NCI-H1694 treated with DMSO at 0.1 percent for 48 hours (cell line): Measurements from ENCODE around the gene VRK3.
"Not testable (repeated sequence)": the region's sequence is repeated elsewhere in the genome, so short reads cannot be mapped to it uniquely, and the experiment has no call there.

Source experiments
- DNase-seq: peaks from one replicate; lab custom pipeline; 2025; lab: John Stamatoyannopoulos, UW

Gene VRK3

GRCh38 chr19:49987159-49987698 is 37.9 kb downstream of the VRK3 start:
- no peak for DNase-seq

- DNase-seq = no peak
Measured at GRCh38 chr19:49986354-49986753, 38.8 kb downstream of the VRK3 start.

GRCh38 chr19:49985871-49986270 is 39.3 kb downstream of the VRK3 start:
- DNase-seq = no peak

GRCh38 chr19:49984491-49984890 is 40.7 kb downstream of the VRK3 start:
- DNase-seq = no peak

- DNase-seq = peak; percentile 54
Measured at GRCh38 chr19:49983645-49984229, 41.4 kb downstream of the VRK3 start.

GRCh38 chr19:49981603-49982593 is 43.3 kb downstream of the VRK3 start:
- DNase-seq = no peak

- DNase-seq = no peak
Measured at GRCh38 chr19:49978324-49978723, 46.8 kb downstream of the VRK3 start.

- DNase-seq = no peak
Measured at GRCh38 chr19:49977881-49978280, 47.3 kb downstream of the VRK3 start.

GRCh38 chr19:49977076-49977475 is 48.1 kb downstream of the VRK3 start:
- DNase-seq = no peak

GRCh38 chr19:49976496-49976895 is 48.7 kb downstream of the VRK3 start:
- no peak for DNase-seq

GRCh38 chr19:49975051-49975450 is 50.1 kb downstream of the VRK3 start:
- DNase-seq = no peak

GRCh38 chr19:49973987-49974386 is 51.2 kb downstream of the VRK3 start:
- DNase-seq = no peak

- DNase-seq = no peak
Measured at GRCh38 chr19:49972841-49973240, 52.3 kb downstream of the VRK3 start.

- no peak for DNase-seq
Measured at GRCh38 chr19:49971991-49972411, 53.2 kb downstream of the VRK3 start.

GRCh38 chr19:49969355-49969754 is 55.8 kb downstream of the VRK3 start:
- not testable (repeated sequence) for DNase-seq

- no peak for DNase-seq
Measured at GRCh38 chr19:49968279-49968922, 56.8 kb downstream of the VRK3 start.

- not testable (repeated sequence) for DNase-seq
Measured at GRCh38 chr19:49960980-49961379, 64.2 kb downstream of the VRK3 start, which contains the start of gene SIGLEC11. SIGLEC11 (minus strand) TSS chr19:49961172; CDS start chr19:49961081, 91 bp downstream.

- not testable (repeated sequence) for DNase-seq
Measured at GRCh38 chr19:49959892-49960291, 65.3 kb downstream of the VRK3 start.

GRCh38 chr19:49958596-49958995 is 66.6 kb downstream of the VRK3 start:
- not testable (repeated sequence) for DNase-seq

- DNase-seq = not testable (repeated sequence)
Measured at GRCh38 chr19:49958144-49958543, 67.0 kb downstream of the VRK3 start.

GRCh38 chr19:49957262-49957915 is 67.8 kb downstream of the VRK3 start:
- DNase-seq = no peak

- no peak for DNase-seq
Measured at GRCh38 chr19:49956115-49956495, 69.1 kb downstream of the VRK3 start.
